OCI-LY1 (cell line): ENCODE results near the gene CADM4.

Source experiments
- H2AFZ ChIP-seq: fragments of 200-600 bp; sonication (generic), shearing (Covaris generic); 2 replicates; pipeline ENCODE4 v1.6.0; 2014; ENCODE audit warnings: antibody characterized with exemption, mild to moderate bottlenecking, low read length
- H3F3A ChIP-seq: fragments of 200-600 bp; sonication (generic), shearing (Covaris generic); 2 replicates; pipeline ENCODE4 v1.6.0; 2014; ENCODE audit warnings: mild to moderate bottlenecking, antibody characterized with exemption, low read length, moderate library complexity; ENCODE audit not compliant: insufficient read depth
- H3K27ac ChIP-seq: fragments of 200-600 bp; sonication (generic); 2 replicates; pipeline ENCODE4 v1.5.1; 2014; ENCODE audit warnings: low read length, mixed run types, mild to moderate bottlenecking, low read depth; ENCODE audit not compliant: poor library complexity, severe bottlenecking
- H3K27me3 ChIP-seq: fragments of 200-600 bp; sonication (generic); 2 replicates; pipeline ENCODE4 v1.6.0; 2014; ENCODE audit warnings: antibody characterized with exemption, mild to moderate bottlenecking, low read length, moderate library complexity; ENCODE audit not compliant: insufficient read depth
- H3K36me3 ChIP-seq: fragments of 200-600 bp; sonication (generic); 2 replicates; pipeline ENCODE4 v1.6.1; 2014; ENCODE audit warnings: mild to moderate bottlenecking, antibody characterized with exemption, low read length, moderate library complexity, mixed read lengths; ENCODE audit not compliant: insufficient read depth
- H3K4me1 ChIP-seq: fragments of 200-600 bp; sonication (generic); 2 replicates; pipeline ENCODE4 v1.5.1; 2014; ENCODE audit warnings: mild to moderate bottlenecking, low read length, moderate library complexity; ENCODE audit not compliant: insufficient read depth, severe bottlenecking
- H3K4me2 ChIP-seq: fragments of 200-600 bp; sonication (generic), shearing (Covaris generic); 2 replicates; pipeline ENCODE4 v1.6.1; 2014; ENCODE audit warnings: low read length
- H3K4me3 ChIP-seq: fragments of 200-600 bp; sonication (generic); 2 replicates; pipeline ENCODE4 v1.5.1; 2014; ENCODE audit warnings: low read length, low read depth, mild to moderate bottlenecking, mixed read lengths; ENCODE audit not compliant: poor library complexity, severe bottlenecking
- H3K79me2 ChIP-seq: fragments of 200-600 bp; shearing (Covaris generic); 2 replicates; pipeline ENCODE4 v1.6.1; 2016; ENCODE audit warnings: mixed run types, low read length, mixed read lengths; ENCODE audit not compliant: insufficient read depth
- H3K9ac ChIP-seq: fragments of 200-600 bp; sonication (generic), shearing (Covaris generic); 2 replicates; pipeline ENCODE4 v1.6.1; 2014; ENCODE audit warnings: mild to moderate bottlenecking, low read length, mixed read lengths
- H3K9me2 ChIP-seq: fragments of 200-600 bp; sonication (generic), shearing (Covaris generic); 2 replicates; pipeline ENCODE4 v1.6.1; 2014; ENCODE audit warnings: low read depth, mild to moderate bottlenecking, low read length, mixed read lengths
- H3K9me3 ChIP-seq: fragments of 200-600 bp; shearing (Covaris generic); 2 replicates; pipeline ENCODE4 v1.6.1; 2014; ENCODE audit warnings: low read length, mixed read lengths
- H4K20me1 ChIP-seq: fragments of 200-600 bp; sonication (generic), shearing (Covaris generic); 2 replicates; pipeline ENCODE4 v1.6.0; 2016; ENCODE audit warnings: mild to moderate bottlenecking, low read length; ENCODE audit not compliant: insufficient read depth
- CTCF ChIP-seq: fragments of 200-600 bp; sonication (generic), shearing (Covaris generic); IDR thresholded peaks from 2 replicates; pipeline ENCODE4 v1.5.1; 2017; ENCODE audit warnings: mild to moderate bottlenecking, antibody characterized with exemption, low read length, moderate library complexity, mixed read lengths
- EZH2 ChIP-seq: fragments of 200-600 bp; sonication (generic), shearing (Covaris generic); IDR thresholded peaks from 2 replicates; pipeline ENCODE4 v1.8.0; 2017; ENCODE audit warnings: borderline replicate concordance, mixed run types, mild to moderate bottlenecking, antibody characterized with exemption, low read length, moderate library complexity, mixed read lengths

CADM4 gene

GRCh38 chr19:43634872-43635560, 4.6 kb downstream of the CADM4 start:
- no peaks in the 10 kb centered on the region for H3K9me3 ChIP-seq
- no peaks in the 10 kb centered on the region for H3K9me2 ChIP-seq
- H4K20me1 ChIP-seq: no peaks in the 10 kb centered on the region
- no peaks in the 10 kb centered on the region for H3F3A ChIP-seq
- H3K27ac ChIP-seq: no peak overlapping the region
- TF ChIP-seq EZH2 (no peak), CTCF (no peak)
- H3K4me3 ChIP-seq: no peak overlapping the region
- peaks cover 2% of the 10 kb centered on the region for H3K4me1 ChIP-seq
- no peak overlapping the region for H3K9ac ChIP-seq
- H2AFZ ChIP-seq: no peak overlapping the region
- H3K36me3 ChIP-seq: no peaks in the 10 kb centered on the region
- no peaks in the 10 kb centered on the region for H3K79me2 ChIP-seq
- H3K27me3 ChIP-seq: 0 out of 2 replicates have a peak, but pooled peaks cover 15% of the 10 kb centered on the region
- no peak overlapping the region for H3K4me2 ChIP-seq

GRCh38 chr19:43634506-43634871, 5.2 kb downstream of the CADM4 start:
- H3K9me3 ChIP-seq: no peaks in the 10 kb centered on the region
- no peaks in the 10 kb centered on the region for H3K4me1 ChIP-seq
- no peaks in the 10 kb centered on the region for H3F3A ChIP-seq
- no peak for TF ChIP-seq EZH2
- TF ChIP-seq CTCF: no peak
- H3K36me3 ChIP-seq: no peaks in the 10 kb centered on the region
- 0 out of 2 replicates have a peak, but pooled peaks cover 15% of the 10 kb centered on the region for H3K27me3 ChIP-seq
- H3K4me3 ChIP-seq: no peak overlapping the region
- H3K4me2 ChIP-seq: no peak overlapping the region
- no peak overlapping the region for H3K9ac ChIP-seq
- H2AFZ ChIP-seq: no peak overlapping the region
- no peaks in the 10 kb centered on the region for H3K79me2 ChIP-seq
- H4K20me1 ChIP-seq: no peaks in the 10 kb centered on the region
- H3K27ac ChIP-seq: no peak overlapping the region
- H3K9me2 ChIP-seq: no peaks in the 10 kb centered on the region

- Histone ChIP-seq H4K20me1 (no peaks in the 10 kb centered on the region), H3K4me3 (no peak overlapping the region), H3K27me3 (0 out of 2 replicates have a peak, but pooled peaks cover 14% of the 10 kb centered on the region), H2AFZ (no peak overlapping the region), H3K27ac (no peak overlapping the region), H3K79me2 (no peaks in the 10 kb centered on the region), H3K9me2 (no peaks in the 10 kb centered on the region), H3K9me3 (no peaks in the 10 kb centered on the region), H3K9ac (no peak overlapping the region), H3K4me2 (no peak overlapping the region), H3K4me1 (no peaks in the 10 kb centered on the region), H3K36me3 (no peaks in the 10 kb centered on the region), H3F3A (no peaks in the 10 kb centered on the region)
- TF ChIP-seq EZH2 (no peak), CTCF (no peak)
These were observed 5.6 kb downstream of the CADM4 start for GRCh38 chr19:43634068-43634467.
